ENCODE results near the gene BCAM.

Gene BCAM

GRCh38 chr19:44800461-44800860, 8.4 kb upstream of the BCAM start:
- Histone ChIP-seq H3K27ac (ENCODE audit: low read length) (no peak overlapping the region), H3K36me3 (ENCODE audit: insufficient read depth, low read length) (no peaks in the 10 kb centered on the region), H3K9me3 (ENCODE audit: insufficient read depth, low read length, severe bottlenecking) (no peaks in the 10 kb centered on the region), H3K4me1 (ENCODE audit: insufficient read depth, low read length) (no peaks in the 10 kb centered on the region), H3K9ac (ENCODE audit: low read depth, low read length) (no peak overlapping the region), H3K4me3 (ENCODE audit: low read depth in 1 of 2, low read length in 2 of 2) (no peak overlapping the region), H3K27me3 (ENCODE audit: insufficient read depth, low read length, poor library complexity) (no peaks in the 10 kb centered on the region), H4K20me1 (ENCODE audit: insufficient read depth, low read length) (no peaks in the 10 kb centered on the region), H3K4me2 (ENCODE audit: insufficient read depth, low read length) (no peak overlapping the region), H3K79me2 (ENCODE audit: insufficient read depth, low read length) (no peaks in the 10 kb centered on the region), H2AFZ (ENCODE audit: low read depth, low read length) (no peak overlapping the region)
- DNase-seq (peak; percentile 81), ATAC-seq (ENCODE audit: insufficient read depth, low read depth) (peak; percentile 97)
- TF ChIP-seq CTCF (IDR thresholded peaks at IDR 0.05; ENCODE audit: borderline replicate concordance, extremely low read depth, low read length, poor library complexity, severe bottlenecking) = peak; percentile 93
- TF ChIP-seq EZH2 (IDR thresholded peaks at IDR 0.05; ENCODE audit: borderline replicate concordance, low read depth, low read length, severe bottlenecking) = no peak

GRCh38 chr19:44803442-44804428, 5.2 kb upstream of the BCAM start:
- no peak overlapping the region for H3K27ac ChIP-seq (ENCODE audit: low read length)
- H3K79me2 ChIP-seq (ENCODE audit: insufficient read depth, low read length) = no peaks in the 10 kb centered on the region
- H3K36me3 ChIP-seq (ENCODE audit: insufficient read depth, low read length) = no peaks in the 10 kb centered on the region
- ATAC-seq (ENCODE audit: insufficient read depth, low read depth) = no peak
- H4K20me1 ChIP-seq (ENCODE audit: insufficient read depth, low read length) = 0 out of 2 replicates have a peak, but pooled peaks cover 3% of the 10 kb centered on the region
- no peaks in the 10 kb centered on the region for H3K4me1 ChIP-seq (ENCODE audit: insufficient read depth, low read length)
- H3K9me3 ChIP-seq (ENCODE audit: insufficient read depth, low read length, severe bottlenecking) = no peaks in the 10 kb centered on the region
- no peak overlapping the region for H3K4me2 ChIP-seq (ENCODE audit: insufficient read depth, low read length)
- H3K9ac ChIP-seq (ENCODE audit: low read depth, low read length) = no peak overlapping the region
- no peak overlapping the region for H3K4me3 ChIP-seq (ENCODE audit: low read depth in 1 of 2, low read length in 2 of 2)
- TF ChIP-seq CTCF (IDR thresholded peaks at IDR 0.05; ENCODE audit: borderline replicate concordance, extremely low read depth, low read length, poor library complexity, severe bottlenecking) = no peak
- TF ChIP-seq EZH2 (IDR thresholded peaks at IDR 0.05; ENCODE audit: borderline replicate concordance, low read depth, low read length, severe bottlenecking) = no peak
- H2AFZ ChIP-seq (ENCODE audit: low read depth, low read length) = no peak overlapping the region
- H3K27me3 ChIP-seq (ENCODE audit: insufficient read depth, low read length, poor library complexity) = no peaks in the 10 kb centered on the region
- no peak for DNase-seq

GRCh38 chr19:44806291-44806690, 2.6 kb upstream of the BCAM start:
- no peak overlapping the region for H3K4me3 ChIP-seq (ENCODE audit: low read depth in 1 of 2, low read length in 2 of 2)
- H3K36me3 ChIP-seq (ENCODE audit: insufficient read depth, low read length) = no peaks in the 10 kb centered on the region
- H3K4me2 ChIP-seq (ENCODE audit: insufficient read depth, low read length) = no peak overlapping the region
- H2AFZ ChIP-seq (ENCODE audit: low read depth, low read length) = no peak overlapping the region
- 0 out of 2 replicates have a peak, but pooled peaks cover 3% of the 10 kb centered on the region for H4K20me1 ChIP-seq (ENCODE audit: insufficient read depth, low read length)
- no peak for TF ChIP-seq CTCF (IDR thresholded peaks at IDR 0.05; ENCODE audit: borderline replicate concordance, extremely low read depth, low read length, poor library complexity, severe bottlenecking)
- H3K27me3 ChIP-seq (ENCODE audit: insufficient read depth, low read length, poor library complexity) = no peaks in the 10 kb centered on the region
- H3K4me1 ChIP-seq (ENCODE audit: insufficient read depth, low read length) = no peaks in the 10 kb centered on the region
- no peaks in the 10 kb centered on the region for H3K79me2 ChIP-seq (ENCODE audit: insufficient read depth, low read length)
- no peak for DNase-seq
- ATAC-seq (ENCODE audit: insufficient read depth, low read depth) = no peak
- no peak overlapping the region for H3K9ac ChIP-seq (ENCODE audit: low read depth, low read length)
- no peak overlapping the region for H3K27ac ChIP-seq (ENCODE audit: low read length)
- H3K9me3 ChIP-seq (ENCODE audit: insufficient read depth, low read length, severe bottlenecking) = no peaks in the 10 kb centered on the region
